ENCODE data around the gene USP24.

USP24 gene

GRCh38 chr1:55155522-55155921 is 59.6 kb downstream of the USP24 start:
- DNase-seq, result no peak

- no peak for DNase-seq
Measured at GRCh38 chr1:55154616-55155015, 60.5 kb downstream of the USP24 start.

- no peak for DNase-seq
Measured at GRCh38 chr1:55153031-55153430, 62.1 kb downstream of the USP24 start.

GRCh38 chr1:55150880-55151588 is 64.1 kb downstream of the USP24 start:
- no peak for DNase-seq

- no peak for DNase-seq
Measured at GRCh38 chr1:55148676-55149075, 66.5 kb downstream of the USP24 start.

GRCh38 chr1:55147524-55147923 is 67.6 kb downstream of the USP24 start:
- DNase-seq, result no peak

- peak; percentile 30 for DNase-seq
Measured at GRCh38 chr1:55146781-55147180, 68.4 kb downstream of the USP24 start.

- DNase-seq, result no peak
Measured at GRCh38 chr1:55144886-55145285, 70.3 kb downstream of the USP24 start.

- DNase-seq, result peak; percentile 13
Measured at GRCh38 chr1:55143684-55144083, 71.5 kb downstream of the USP24 start.

GRCh38 chr1:55141295-55141893 is 73.8 kb downstream of the USP24 start:
- no peak for DNase-seq

- peak; percentile 74 for DNase-seq
Measured at GRCh38 chr1:55140546-55140983, 74.6 kb downstream of the USP24 start.

- DNase-seq, result no peak
Measured at GRCh38 chr1:55140137-55140536, 75.0 kb downstream of the USP24 start.

GRCh38 chr1:55138823-55139222 is 76.3 kb downstream of the USP24 start:
- DNase-seq, result no peak

- DNase-seq, result no peak
Measured at GRCh38 chr1:55134152-55134808, 80.9 kb downstream of the USP24 start.

- no peak for DNase-seq
Measured at GRCh38 chr1:55131801-55132200, 83.4 kb downstream of the USP24 start.

GRCh38 chr1:55131218-55131617 is 83.9 kb downstream of the USP24 start:
- DNase-seq, result no peak

- no peak for DNase-seq
Measured at GRCh38 chr1:55129194-55129728, 85.9 kb downstream of the USP24 start.

GRCh38 chr1:55128418-55128995 is 86.7 kb downstream of the USP24 start:
- no peak for DNase-seq

- DNase-seq, result no peak
Measured at GRCh38 chr1:55127827-55128343, 87.3 kb downstream of the USP24 start.

- DNase-seq, result no peak
Measured at GRCh38 chr1:55124470-55124869, 90.7 kb downstream of the USP24 start.

- no peak for DNase-seq
Measured at GRCh38 chr1:55120538-55120937, 94.6 kb downstream of the USP24 start.

- no peak for DNase-seq
Measured at GRCh38 chr1:55118651-55119329, 96.4 kb downstream of the USP24 start.

GRCh38 chr1:55117941-55118340 is 97.2 kb downstream of the USP24 start:
- DNase-seq, result no peak

All from NCI-H69 (cell line).